ENCODE measurements around the gene ZBP1.

DNA sequence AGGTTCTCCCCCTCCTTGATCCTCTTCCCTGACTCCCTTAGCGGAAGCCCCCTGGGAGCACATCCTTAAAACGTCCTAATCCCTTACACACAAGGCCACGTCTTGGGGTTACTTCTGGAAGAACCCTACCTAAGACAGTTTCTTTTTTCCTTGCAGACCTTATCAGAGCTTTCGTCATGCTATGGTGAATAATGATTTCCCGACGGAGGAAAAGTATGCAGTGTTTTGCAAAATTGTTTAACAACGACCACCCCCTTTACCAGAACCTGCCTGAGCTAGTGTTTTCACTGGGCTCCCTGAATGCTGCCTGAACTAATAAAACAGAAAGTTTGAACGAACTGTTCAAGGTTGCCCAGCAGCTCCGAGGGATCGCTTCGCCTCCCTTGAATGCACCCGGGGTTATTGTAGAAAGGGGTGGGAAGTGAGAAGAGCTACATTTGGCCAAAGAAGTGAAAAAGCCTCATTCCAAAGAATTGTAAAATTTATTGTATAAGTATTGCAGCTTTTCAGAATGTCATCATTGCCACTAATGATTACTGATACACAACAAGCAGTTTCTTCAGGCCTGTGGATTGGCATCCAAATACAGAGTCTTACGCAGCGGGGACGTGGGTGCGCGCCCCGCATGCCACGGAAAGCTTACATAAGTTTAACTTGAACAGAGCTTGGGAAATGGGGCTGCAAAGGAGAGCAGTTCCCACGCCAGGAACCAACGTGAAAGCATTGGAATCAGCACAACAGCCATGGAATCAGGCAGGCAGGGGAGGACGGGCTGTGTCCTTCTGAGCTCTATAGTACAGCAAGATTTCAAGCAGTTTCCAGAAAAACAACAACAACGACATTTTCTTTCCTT is 27.9 kb upstream of the ZBP1 start:
- no peak for TF ChIP-seq RAD21 (IDR thresholded peaks at IDR 0.05; ENCODE audit: low read depth)
- no peak for TF ChIP-seq ZBTB7A (IDR thresholded peaks at IDR 0.05; ENCODE audit: low read depth)
- no peak for TF ChIP-seq CEBPB (IDR thresholded peaks at IDR 0.05)
- TF ChIP-seq EGR1 (IDR thresholded peaks at IDR 0.05): no peak
- no peak for TF ChIP-seq TCF12 (IDR thresholded peaks at IDR 0.05; ENCODE audit: low read depth)
- no peak for TF ChIP-seq TAF1 (IDR thresholded peaks at IDR 0.05; ENCODE audit: low read depth)
